ENCODE data around the gene STARD6.

- TF ChIP-seq POLR2A (IDR thresholded peaks at IDR 0.05; ENCODE audit: low read depth, low read length) (no peak), POLR2AphosphoS5 (IDR thresholded peaks at IDR 0.05; ENCODE audit: low read depth, low read length) (no peak), TAF1 (IDR thresholded peaks at IDR 0.05; ENCODE audit: low read depth, low read length) (no peak), SPI1 (IDR thresholded peaks at IDR 0.05; ENCODE audit: low read depth, low read length) (no peak), PAX5 (IDR thresholded peaks at IDR 0.05; ENCODE audit: insufficient read depth, low read length, severe bottlenecking) (no peak), POU2F2 (IDR thresholded peaks at IDR 0.05; ENCODE audit: low read depth, low read length) (no peak)
These were observed 47.6 kb upstream of the STARD6 start for GRCh38 chr18:54405290-54405689.

Data from GM12891 (cell line).